ENCODE measurements around the gene SAMD5.
A peak's percentile ranks its signal among the peaks of the same experiment; 100 is the strongest.

SAMD5 gene

GRCh38 chr6:147508042-147508865 is at the start of gene SAMD5:
SAMD5 (plus strand) TSS chr6:147508690; CDS start chr6:147508929, 239 bp downstream.
- peak; percentile 57 for DNase-seq (ENCODE audit: low spot score)

DNA sequence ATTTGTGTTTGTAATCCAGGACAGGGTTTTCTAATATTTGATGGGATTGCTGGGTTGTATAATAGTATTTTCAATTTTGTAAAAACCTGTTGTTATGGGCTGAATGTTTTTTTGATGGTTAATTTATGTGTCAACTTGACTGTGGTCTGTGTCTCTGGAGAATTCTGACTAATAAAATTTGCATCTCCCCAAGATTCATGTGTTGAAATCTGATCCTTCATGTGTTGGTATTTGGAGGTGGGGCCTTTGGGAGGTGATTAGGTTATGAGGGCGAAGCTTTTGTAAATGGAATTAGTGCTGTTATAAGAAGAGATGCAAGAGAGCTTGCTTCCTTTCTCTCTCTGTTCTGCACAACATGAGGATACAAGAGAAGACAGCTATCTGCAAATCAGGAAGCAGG is 48.7 kb upstream of the SAMD5 start:
- no peak for DNase-seq (ENCODE audit: low spot score)

GRCh38 chr6:147463651-147464050 is 44.8 kb upstream of the SAMD5 start:
- DNase-seq (ENCODE audit: low spot score): no peak

DNA sequence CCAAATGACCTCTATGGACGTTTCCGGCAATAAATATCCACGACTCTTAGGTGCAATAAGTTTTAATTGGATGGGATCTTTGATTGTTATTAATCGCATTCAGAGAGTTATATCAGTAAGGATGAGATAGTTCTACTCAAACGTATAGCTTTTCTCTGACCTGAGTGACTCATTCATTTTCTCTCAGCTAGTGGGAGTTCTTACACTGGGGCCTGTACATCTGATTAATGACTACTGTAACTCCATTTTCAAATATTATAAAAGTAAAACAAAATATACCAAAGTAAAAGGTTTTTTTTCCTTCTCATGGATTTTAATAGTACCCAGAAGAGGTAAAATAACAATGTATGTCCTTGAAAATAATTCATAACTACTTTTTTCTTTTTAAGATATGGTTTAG is 41.1 kb upstream of the SAMD5 start:
- DNase-seq (ENCODE audit: low spot score): no peak

- DNase-seq (ENCODE audit: low spot score): no peak
Observed at GRCh38 chr6:147467886-147468285, 40.6 kb upstream of the SAMD5 start.

DNA sequence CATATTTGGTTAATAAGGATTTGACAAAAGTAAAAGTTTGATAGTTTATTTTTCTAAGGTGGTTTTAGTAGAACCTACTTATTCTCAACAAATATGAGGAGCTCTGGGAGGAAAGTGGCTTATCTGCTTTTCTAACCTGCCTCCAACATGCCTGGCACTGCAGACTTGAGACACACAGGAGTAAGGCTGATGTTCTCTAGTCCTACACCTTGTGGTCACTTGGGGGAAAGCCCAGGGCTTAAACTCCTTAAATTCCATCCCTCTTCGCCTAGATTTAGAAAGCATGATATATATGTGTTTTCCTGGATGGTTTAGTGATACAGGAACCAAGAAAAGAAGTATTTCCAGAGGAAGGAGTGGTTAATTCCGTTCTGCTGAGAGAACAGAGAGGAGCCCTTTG is 39.9 kb upstream of the SAMD5 start:
- no peak for DNase-seq (ENCODE audit: low spot score)

- no peak for DNase-seq (ENCODE audit: low spot score)
Observed at GRCh38 chr6:147479857-147480256, 28.6 kb upstream of the SAMD5 start.

DNA sequence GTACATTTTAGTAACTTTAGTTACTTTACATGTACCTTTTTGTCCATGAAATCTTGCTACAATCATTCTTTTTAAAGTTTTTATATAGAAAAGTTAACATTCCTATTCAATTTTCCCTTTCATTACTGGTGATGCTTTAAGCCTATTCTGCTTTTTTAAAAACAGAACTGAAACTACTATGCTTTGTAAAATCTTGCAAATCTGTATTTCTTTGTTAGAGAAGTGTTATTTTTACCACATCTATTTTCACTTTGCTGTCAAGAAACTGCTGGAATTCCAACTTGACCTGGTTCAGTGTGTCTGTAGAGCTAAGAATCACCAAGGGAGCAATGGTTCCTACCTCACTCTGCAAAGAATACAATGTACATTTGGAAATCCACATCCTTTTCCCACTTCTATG is 21.8 kb upstream of the SAMD5 start:
- no peak for DNase-seq (ENCODE audit: low spot score)

DNA sequence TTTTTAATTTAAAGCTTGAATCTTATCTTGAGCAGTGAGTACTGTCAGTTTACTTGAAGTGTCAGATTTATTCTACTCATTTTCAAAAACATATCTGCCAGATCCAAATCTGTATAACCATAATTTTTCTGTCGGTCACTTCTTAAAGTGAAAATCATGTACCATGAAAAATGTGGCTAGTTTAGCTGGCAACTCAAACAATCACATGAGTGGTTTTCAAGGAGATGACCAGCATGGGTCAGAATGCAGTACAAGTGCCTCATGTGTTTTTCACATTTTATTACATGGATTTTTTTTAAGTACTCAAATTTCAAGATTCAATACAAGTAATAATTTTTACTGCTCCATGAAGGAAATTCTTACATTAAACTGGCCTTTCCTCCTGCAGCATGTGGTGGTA is 11.0 kb upstream of the SAMD5 start:
- no peak for DNase-seq (ENCODE audit: low spot score)

- no peak for DNase-seq (ENCODE audit: low spot score)
Observed at GRCh38 chr6:147503587-147503986, 4.9 kb upstream of the SAMD5 start.

DNA sequence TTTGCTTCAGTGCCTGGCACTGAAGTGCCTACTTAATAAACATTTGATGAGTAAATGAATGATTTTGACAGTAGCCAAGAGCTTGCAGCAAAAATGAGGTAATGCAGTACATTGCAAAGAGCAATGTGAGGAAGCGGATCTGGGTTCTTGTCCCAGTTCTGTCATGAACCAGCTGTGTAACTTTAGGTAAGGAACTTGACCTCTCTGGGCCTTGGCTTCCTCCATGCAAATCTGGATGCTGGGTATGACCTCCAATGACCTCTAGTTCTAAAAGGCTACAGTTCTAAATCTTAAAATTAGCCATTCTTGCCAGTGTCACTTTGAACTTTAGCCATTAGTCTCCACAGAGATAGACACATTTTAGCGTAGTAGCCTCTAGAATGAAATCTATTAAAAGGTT is 3.6 kb upstream of the SAMD5 start:
- DNase-seq (ENCODE audit: low spot score): no peak

- peak; percentile 66 for DNase-seq (ENCODE audit: low spot score)
Observed at GRCh38 chr6:147506704-147507114, 1.8 kb upstream of the SAMD5 start.

GRCh38 chr6:147507162-147508041 is 1.1 kb upstream of the SAMD5 start:
- DNase-seq (ENCODE audit: low spot score): no peak

DNA sequence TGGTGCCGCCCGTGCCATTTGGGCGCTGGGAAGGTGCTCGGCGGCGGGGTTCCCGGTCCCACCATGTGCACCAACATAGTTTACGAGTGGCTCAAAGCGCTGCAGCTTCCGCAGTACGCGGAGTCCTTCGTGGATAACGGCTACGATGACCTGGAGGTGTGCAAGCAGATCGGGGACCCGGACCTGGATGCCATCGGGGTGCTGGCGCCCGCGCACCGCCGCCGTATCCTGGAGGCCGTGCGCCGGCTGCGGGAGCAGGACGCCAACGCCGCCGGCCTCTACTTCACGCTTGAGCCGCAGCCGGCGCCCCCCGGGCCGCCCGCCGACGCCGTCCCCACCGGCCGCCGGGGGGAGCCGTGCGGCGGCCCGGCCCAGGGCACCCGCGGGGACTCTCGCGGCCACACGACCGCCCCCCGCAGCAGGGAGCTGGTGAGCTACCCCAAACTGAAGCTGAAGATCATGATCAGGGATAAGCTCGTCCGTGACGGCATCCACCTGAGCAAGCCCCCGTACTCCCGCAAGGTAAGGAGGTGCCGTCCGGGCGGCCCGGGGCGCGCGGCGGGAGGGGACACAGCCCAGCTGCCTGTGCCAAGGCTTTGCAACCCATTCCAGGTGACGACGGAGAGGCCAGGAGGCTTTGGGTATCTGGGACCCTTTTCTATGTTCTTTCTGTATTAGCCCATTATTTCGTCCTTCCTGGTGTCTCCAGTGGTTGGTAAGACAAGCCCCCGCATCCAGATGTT is 547 bp downstream of the SAMD5 start:
- DNase-seq (ENCODE audit: low spot score): no peak

GRCh38 chr6:147509891-147510290 is 1.4 kb downstream of the SAMD5 start:
- DNase-seq (ENCODE audit: low spot score): no peak

GRCh38 chr6:147510929-147511590 is 2.6 kb downstream of the SAMD5 start:
- no peak for DNase-seq (ENCODE audit: low spot score)

GRCh38 chr6:147514831-147515230 is 6.3 kb downstream of the SAMD5 start:
- no peak for DNase-seq (ENCODE audit: low spot score)

- DNase-seq (ENCODE audit: low spot score): no peak
Observed at GRCh38 chr6:147515327-147515726, 6.8 kb downstream of the SAMD5 start.

GRCh38 chr6:147522597-147522996 is 14.1 kb downstream of the SAMD5 start:
- DNase-seq (ENCODE audit: low spot score): no peak

DNA sequence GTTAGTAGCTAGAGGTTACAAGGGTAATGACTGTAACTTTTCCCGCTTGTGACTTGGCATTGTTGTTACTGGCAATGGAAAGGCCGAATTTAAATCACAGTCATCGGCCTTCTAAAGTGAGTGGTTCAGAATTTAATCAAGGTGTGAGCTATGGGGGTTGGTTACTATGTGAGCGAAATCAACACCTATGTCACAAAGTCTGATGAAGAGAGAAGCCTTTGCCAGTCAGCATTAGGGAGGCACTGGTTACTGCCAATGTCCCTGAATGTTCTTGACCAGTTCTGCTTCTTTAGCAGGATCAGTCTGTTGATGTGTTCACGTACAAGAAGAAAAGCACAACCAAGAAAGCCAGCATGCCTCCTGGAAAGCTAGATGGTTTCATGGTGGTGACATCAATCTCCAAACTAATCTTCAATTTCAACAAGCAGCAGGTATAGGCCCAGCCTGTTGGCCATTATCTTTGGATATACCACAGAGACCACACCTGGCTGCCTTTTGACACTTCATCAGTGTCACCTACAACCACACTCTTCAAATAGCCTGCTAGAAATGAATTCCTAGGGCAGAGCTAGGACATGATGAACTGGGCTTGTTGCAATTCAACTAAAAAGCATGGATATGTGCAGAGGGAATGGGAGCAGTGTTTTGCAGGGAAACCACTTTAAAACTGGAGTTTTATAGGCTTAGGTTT is 17.2 kb downstream of the SAMD5 start:
- DNase-seq (ENCODE audit: low spot score): no peak

DNA sequence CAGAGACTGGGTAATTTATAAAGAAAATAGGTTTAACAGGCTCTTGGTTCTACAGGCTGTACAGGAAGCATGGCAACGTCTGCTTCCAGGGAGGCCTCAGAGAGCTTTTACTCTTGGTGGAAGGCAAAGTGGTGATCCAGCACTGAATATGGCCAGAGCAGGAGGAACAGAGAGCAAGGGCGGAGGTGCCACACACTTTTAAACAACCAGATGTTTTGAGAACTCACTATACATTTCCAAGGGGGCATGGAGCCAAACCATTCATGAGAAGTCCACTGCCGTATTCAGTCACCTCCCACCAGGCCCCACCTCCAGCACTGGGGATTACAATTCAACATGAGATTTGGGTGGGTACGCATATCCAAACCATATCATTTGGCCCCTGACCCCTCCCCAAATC is 18.7 kb downstream of the SAMD5 start:
- no peak for DNase-seq (ENCODE audit: low spot score)
